ENCODE results near the gene MAF. TPM values are rescaled to one million over a fixed set of nuclear protein-coding genes. Genes with fewer than 3 reads are reported as not detected.

MAF gene
- total RNA-seq, 5 donors from 2014 or later (not counting 1 experiment from before 2014, with no cell fraction given): 31.0 to 80.6 (median 51.3) TPM

- ATAC-seq (replicated peaks in 1 of 4): no peak
- no peak for DNase-seq
- H3K4me1 ChIP-seq (ENCODE audit: control insufficient read depth in 1 of 2, extremely low read depth in 1 of 2, insufficient read depth in 2 of 2, low read length in 2 of 2): no peaks in the 10 kb centered on the region
- H3K36me3 Mint-ChIP-seq: no peaks in the 10 kb centered on the region
- H3K9me3 ChIP-seq: no peaks in the 10 kb centered on the region
- no peaks in the 10 kb centered on the region for H3K9me3 Mint-ChIP-seq
- H3K27me3 Mint-ChIP-seq: peaks cover 32 to 34% of the 10 kb centered on the region in 2 donors
- H3K4me3 Mint-ChIP-seq: no peak overlapping the region
- no CpG with 5 or more reads among the region's 2 CpGs for WGBS (ENCODE audit: insufficient coverage)
- no peaks in the 10 kb centered on the region for H3K4me1 Mint-ChIP-seq
- ChIA-PET CTCF (interaction anchor here in 1 of 2 donors (0.7 kb wide), 1 partner anchor 950 kb away, joined by 8 read pairs; no protein-coding TSS in a partner anchor), POLR2A (no interaction called here)
- H3K4me3 ChIP-seq (ENCODE audit: control insufficient read depth in 1 of 2, extremely low read depth in 1 of 2, low read length in 1 of 2): no peak overlapping the region
- H3K27me3 ChIP-seq (replicated peaks in 1 of 2; ENCODE audit: control insufficient read depth in 2 of 2, extremely low read depth in 1 of 2, insufficient read depth in 2 of 2, low read length in 1 of 2): no peaks in the 10 kb centered on the region
- H3K36me3 ChIP-seq (ENCODE audit: control insufficient read depth in 2 of 2, extremely low read depth in 1 of 2, insufficient read depth in 1 of 2, low read length in 1 of 2): no peaks in the 10 kb centered on the region
- no peak overlapping the region for H3K27ac ChIP-seq (ENCODE audit: low read length)
- H3K27ac Mint-ChIP-seq: no peak overlapping the region
These were observed 23.9 kb downstream of the MAF start for GRCh38 chr16:79576602-79577001.

- no peak overlapping the region for H3K27ac Mint-ChIP-seq
- ATAC-seq (replicated peaks in 1 of 4): no peak
- no peak overlapping the region for H3K4me3 ChIP-seq (ENCODE audit: control insufficient read depth in 1 of 2, extremely low read depth in 1 of 2, low read length in 1 of 2)
- DNase-seq: no peak
- no peaks in the 10 kb centered on the region for H3K9me3 Mint-ChIP-seq
- no peak overlapping the region for H3K27ac ChIP-seq (ENCODE audit: low read length)
- ChIA-PET CTCF (no interaction called here), POLR2A (no interaction called here)
- 97% methylated on average over 7 of the region's 10 CpGs for WGBS (ENCODE audit: insufficient coverage)
- H3K27me3 ChIP-seq (replicated peaks in 1 of 2; ENCODE audit: control insufficient read depth in 2 of 2, extremely low read depth in 1 of 2, insufficient read depth in 2 of 2, low read length in 1 of 2): no peaks in the 10 kb centered on the region
- no peaks in the 10 kb centered on the region for H3K36me3 Mint-ChIP-seq
- H3K27me3 Mint-ChIP-seq: peaks cover 28 to 32% of the 10 kb centered on the region in 2 donors
- no peak overlapping the region for H3K4me3 Mint-ChIP-seq
- no peaks in the 10 kb centered on the region for H3K4me1 Mint-ChIP-seq
- H3K9me3 ChIP-seq: no peaks in the 10 kb centered on the region
- H3K36me3 ChIP-seq (ENCODE audit: control insufficient read depth in 2 of 2, extremely low read depth in 1 of 2, insufficient read depth in 1 of 2, low read length in 1 of 2): no peaks in the 10 kb centered on the region
- no peaks in the 10 kb centered on the region for H3K4me1 ChIP-seq (ENCODE audit: control insufficient read depth in 1 of 2, extremely low read depth in 1 of 2, insufficient read depth in 2 of 2, low read length in 2 of 2)
These were observed 26.7 kb downstream of the MAF start for GRCh38 chr16:79573884-79574283.

GRCh38 chr16:79573071-79573470, 27.5 kb downstream of the MAF start:
- H3K4me1 ChIP-seq (ENCODE audit: control insufficient read depth in 1 of 2, extremely low read depth in 1 of 2, insufficient read depth in 2 of 2, low read length in 2 of 2): no peaks in the 10 kb centered on the region
- POLR2A ChIA-PET: no interaction called here
- WGBS (ENCODE audit: insufficient coverage): no CpG with 5 or more reads among the region's 2 CpGs
- no peaks in the 10 kb centered on the region for H3K36me3 ChIP-seq (ENCODE audit: control insufficient read depth in 2 of 2, extremely low read depth in 1 of 2, insufficient read depth in 1 of 2, low read length in 1 of 2)
- H3K27ac Mint-ChIP-seq: no peak overlapping the region
- H3K27me3 Mint-ChIP-seq: peaks cover 28 to 32% of the 10 kb centered on the region in 2 donors
- no peaks in the 10 kb centered on the region for H3K4me1 Mint-ChIP-seq
- no peak for DNase-seq
- H3K36me3 Mint-ChIP-seq: no peaks in the 10 kb centered on the region
- H3K27me3 ChIP-seq (replicated peaks in 1 of 2; ENCODE audit: control insufficient read depth in 2 of 2, extremely low read depth in 1 of 2, insufficient read depth in 2 of 2, low read length in 1 of 2): no peaks in the 10 kb centered on the region
- no peak for ATAC-seq (replicated peaks in 1 of 4)
- H3K9me3 ChIP-seq: no peaks in the 10 kb centered on the region
- H3K9me3 Mint-ChIP-seq: no peaks in the 10 kb centered on the region
- H3K4me3 Mint-ChIP-seq: no peak overlapping the region
- CTCF ChIA-PET: interaction anchor here in 1 of 2 donors (0.6 kb wide), 1 partner anchor 13 kb away, joined by 3 read pairs; no protein-coding TSS in a partner anchor
- no peak overlapping the region for H3K4me3 ChIP-seq (ENCODE audit: control insufficient read depth in 1 of 2, extremely low read depth in 1 of 2, low read length in 1 of 2)
- no peak overlapping the region for H3K27ac ChIP-seq (ENCODE audit: low read length)

GRCh38 chr16:79571903-79572535, 28.5 kb downstream of the MAF start:
- no peak overlapping the region for H3K4me3 ChIP-seq (ENCODE audit: control insufficient read depth in 1 of 2, extremely low read depth in 1 of 2, low read length in 1 of 2)
- no peaks in the 10 kb centered on the region for H3K9me3 ChIP-seq
- H3K27me3 ChIP-seq (replicated peaks in 1 of 2; ENCODE audit: control insufficient read depth in 2 of 2, extremely low read depth in 1 of 2, insufficient read depth in 2 of 2, low read length in 1 of 2): no peaks in the 10 kb centered on the region
- no peak overlapping the region for H3K27ac ChIP-seq (ENCODE audit: low read length)
- no CpG with 5 or more reads among the region's 9 CpGs for WGBS (ENCODE audit: insufficient coverage)
- Mint-ChIP-seq H3K27me3 (peaks cover 28% of the 10 kb centered on the region in 2 donors), H3K4me3 (no peak overlapping the region), H3K4me1 (no peaks in the 10 kb centered on the region), H3K36me3 (no peaks in the 10 kb centered on the region), H3K9me3 (no peaks in the 10 kb centered on the region), H3K27ac (no peak overlapping the region)
- POLR2A ChIA-PET: interaction anchor here in 1 of 2 donors (0.5 kb wide), 1 partner anchor 423 kb away, joined by 7 read pairs; no protein-coding TSS in a partner anchor
- CTCF ChIA-PET: no interaction called here
- no peaks in the 10 kb centered on the region for H3K4me1 ChIP-seq (ENCODE audit: control insufficient read depth in 1 of 2, extremely low read depth in 1 of 2, insufficient read depth in 2 of 2, low read length in 2 of 2)
- no peaks in the 10 kb centered on the region for H3K36me3 ChIP-seq (ENCODE audit: control insufficient read depth in 2 of 2, extremely low read depth in 1 of 2, insufficient read depth in 1 of 2, low read length in 1 of 2)
- DNase-seq: no peak
- ATAC-seq (replicated peaks in 1 of 4): no peak

GRCh38 chr16:79571065-79571902, 29.3 kb downstream of the MAF start:
- no peak overlapping the region for H3K4me3 Mint-ChIP-seq
- H3K27me3 Mint-ChIP-seq: peaks cover 22 to 28% of the 10 kb centered on the region in 2 donors
- H3K36me3 ChIP-seq (ENCODE audit: control insufficient read depth in 2 of 2, extremely low read depth in 1 of 2, insufficient read depth in 1 of 2, low read length in 1 of 2): no peaks in the 10 kb centered on the region
- H3K4me1 Mint-ChIP-seq: no peaks in the 10 kb centered on the region
- no peak overlapping the region for H3K27ac ChIP-seq (ENCODE audit: low read length)
- H3K4me3 ChIP-seq (ENCODE audit: control insufficient read depth in 1 of 2, extremely low read depth in 1 of 2, low read length in 1 of 2): no peak overlapping the region
- ATAC-seq (replicated peaks in 1 of 4) (no peak), DNase-seq (no peak)
- no peaks in the 10 kb centered on the region for H3K9me3 Mint-ChIP-seq
- no peaks in the 10 kb centered on the region for H3K9me3 ChIP-seq
- H3K4me1 ChIP-seq (ENCODE audit: control insufficient read depth in 1 of 2, extremely low read depth in 1 of 2, insufficient read depth in 2 of 2, low read length in 2 of 2): no peaks in the 10 kb centered on the region
- H3K27me3 ChIP-seq (replicated peaks in 1 of 2; ENCODE audit: control insufficient read depth in 2 of 2, extremely low read depth in 1 of 2, insufficient read depth in 2 of 2, low read length in 1 of 2): no peaks in the 10 kb centered on the region
- ChIA-PET POLR2A (no interaction called here), CTCF (no interaction called here)
- no peaks in the 10 kb centered on the region for H3K36me3 Mint-ChIP-seq
- 42% methylated on average over 4 of the region's 8 CpGs for WGBS (ENCODE audit: insufficient coverage)
- H3K27ac Mint-ChIP-seq: no peak overlapping the region

GRCh38 chr16:79564671-79565107, 35.8 kb downstream of the MAF start:
- DNase-seq (no peak), ATAC-seq (replicated peaks in 1 of 4) (no peak)
- Histone ChIP-seq H3K9me3 (no peaks in the 10 kb centered on the region), H3K36me3 (ENCODE audit: control insufficient read depth in 2 of 2, extremely low read depth in 1 of 2, insufficient read depth in 1 of 2, low read length in 1 of 2) (no peaks in the 10 kb centered on the region), H3K27me3 (replicated peaks in 1 of 2; ENCODE audit: control insufficient read depth in 2 of 2, extremely low read depth in 1 of 2, insufficient read depth in 2 of 2, low read length in 1 of 2) (no peaks in the 10 kb centered on the region), H3K4me1 (ENCODE audit: control insufficient read depth in 1 of 2, extremely low read depth in 1 of 2, insufficient read depth in 2 of 2, low read length in 2 of 2) (no peaks in the 10 kb centered on the region), H3K27ac (ENCODE audit: low read length) (no peak overlapping the region), H3K4me3 (ENCODE audit: control insufficient read depth in 1 of 2, extremely low read depth in 1 of 2, low read length in 1 of 2) (no peak overlapping the region)
- CTCF ChIA-PET: no interaction called here
- Mint-ChIP-seq H3K36me3 (no peaks in the 10 kb centered on the region), H3K4me1 (no peaks in the 10 kb centered on the region), H3K27me3 (peaks cover 0 to 18% of the 10 kb centered on the region in 2 donors), H3K4me3 (no peak overlapping the region), H3K9me3 (no peaks in the 10 kb centered on the region), H3K27ac (no peak overlapping the region)
- no CpG with 5 or more reads among the region's 6 CpGs for WGBS (ENCODE audit: insufficient coverage)
- POLR2A ChIA-PET: no interaction called here

All from T-cell (primary cell).